Natural killer cell treated with Interleukin-12 subunit alpha and Interleukin-12 subunit beta and Interleukin-15 and Interleukin-18, amount 100 ng/mL, for 72 hours (primary cell): ENCODE results near the gene PDE4B. TPM values are rescaled to one million over a fixed set of nuclear protein-coding genes. Genes with fewer than 3 reads are reported as not detected.

Experiments used
- ATAC-seq, 2 donors: fragments of 150-1000 bp; cut with Tn5 transposase in 1 of 2; sonication (Bioruptor Pico), chemical (Tn5 transposase) in 1 of 2; 2 replicates each; pipeline ENCODE4 v1.10.0; 2021
- DNase-seq: peaks from one replicate; pipeline ENCODE4 v3.0.0; 2022; ENCODE audit warnings: low spot score
- H3K27ac Mint-ChIP-seq, 2 donors: 1 replicate in 1 of 2; 2 replicates in 1 of 2; pipeline ENCODE4 v1.8.0; 2022; ENCODE audit warnings: mixed read lengths in 2 of 2, mild to moderate bottlenecking in 1 of 2, moderate library complexity in 1 of 2
- H3K27me3 Mint-ChIP-seq, 2 donors: 1 replicate in 1 of 2; 2 replicates in 1 of 2; pipeline ENCODE4 v1.8.0; 2022; ENCODE audit warnings: mixed read lengths in 2 of 2
- H3K36me3 Mint-ChIP-seq: one replicate; pipeline ENCODE4 v1.8.0; 2022; ENCODE audit warnings: mixed read lengths
- H3K4me1 Mint-ChIP-seq, 2 donors: 1 replicate in 1 of 2; 2 replicates in 1 of 2; pipeline ENCODE4 v1.8.0; 2022; ENCODE audit warnings: low read depth in 2 of 2, mixed read lengths in 2 of 2, mild to moderate bottlenecking in 1 of 2
- H3K4me3 Mint-ChIP-seq: one replicate; pipeline ENCODE4 v1.8.0; 2022; ENCODE audit warnings: mixed read lengths
- H3K9me3 Mint-ChIP-seq: 2 replicates; pipeline ENCODE4 v1.8.0; 2022; ENCODE audit warnings: mixed read lengths
- total RNA-seq, 2 donors: library from RNA; stranded (reverse); gene quantifications; one replicate each; pipeline ENCODE4 v1.2.3, GENCODE V29; 2022

Gene PDE4B
- total RNA-seq, 2 donors from 2014 or later = 83.8 to 136 TPM

DNA sequence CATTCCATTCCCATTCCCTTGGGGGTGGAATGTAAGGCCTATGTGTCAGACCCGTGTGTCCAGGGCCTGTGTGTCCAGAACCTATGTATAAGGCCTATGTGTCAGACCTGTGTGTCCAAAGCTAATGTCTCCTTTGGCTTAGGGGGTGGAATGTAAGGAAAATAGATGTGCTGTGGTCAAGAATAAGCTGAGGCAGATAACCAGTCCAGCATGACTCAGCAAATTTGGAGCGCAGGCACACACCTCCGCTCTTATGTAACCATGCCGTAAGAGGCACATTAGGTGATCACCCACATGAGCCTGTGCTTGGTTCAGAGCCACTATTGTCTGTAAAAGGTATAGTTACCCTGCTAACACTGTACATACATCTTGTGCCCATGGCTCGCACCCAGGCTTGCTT, 590.5 kb downstream of the PDE4B start:
- no peak overlapping the region for H3K4me3 Mint-ChIP-seq
- peak in 1 of 2 donors; percentile 13 for ATAC-seq
- H3K4me1 Mint-ChIP-seq = peaks cover 9 to 18% of the 10 kb centered on the region in 2 donors
- no peaks in the 10 kb centered on the region for H3K27me3 Mint-ChIP-seq
- peaks cover 4% of the 10 kb centered on the region for H3K9me3 Mint-ChIP-seq
- peaks cover 26% of the 10 kb centered on the region for H3K36me3 Mint-ChIP-seq
- H3K27ac Mint-ChIP-seq = no peak overlapping the region
- no peak for DNase-seq

DNA sequence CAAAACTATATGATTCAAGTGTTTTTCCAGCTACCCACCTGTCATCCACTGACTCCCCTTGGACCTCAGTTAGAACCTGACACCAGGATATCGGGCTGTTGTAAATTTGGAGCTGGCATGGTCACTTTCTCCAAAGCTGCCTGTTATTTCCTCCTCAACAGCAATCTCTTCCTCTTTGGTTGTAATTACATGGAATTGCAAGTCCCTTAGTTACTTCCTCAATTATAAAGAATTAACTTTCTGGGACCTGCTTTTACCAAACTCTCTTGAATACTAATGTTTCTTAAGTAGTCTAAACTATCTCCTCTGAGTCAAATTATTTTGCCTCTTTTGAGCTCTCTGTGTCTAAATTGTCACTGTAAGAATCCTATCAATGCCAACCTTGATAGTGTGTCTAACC, 590.9 kb downstream of the PDE4B start:
- DNase-seq (no peak), ATAC-seq (no peak)
- Mint-ChIP-seq H3K4me1 (peaks cover 9 to 18% of the 10 kb centered on the region in 2 donors), H3K9me3 (peaks cover 6% of the 10 kb centered on the region), H3K36me3 (peaks cover 26% of the 10 kb centered on the region), H3K27ac (peak overlapping the region in 1 of 2 donors; percentile 5), H3K27me3 (no peaks in the 10 kb centered on the region), H3K4me3 (no peak overlapping the region)

DNA sequence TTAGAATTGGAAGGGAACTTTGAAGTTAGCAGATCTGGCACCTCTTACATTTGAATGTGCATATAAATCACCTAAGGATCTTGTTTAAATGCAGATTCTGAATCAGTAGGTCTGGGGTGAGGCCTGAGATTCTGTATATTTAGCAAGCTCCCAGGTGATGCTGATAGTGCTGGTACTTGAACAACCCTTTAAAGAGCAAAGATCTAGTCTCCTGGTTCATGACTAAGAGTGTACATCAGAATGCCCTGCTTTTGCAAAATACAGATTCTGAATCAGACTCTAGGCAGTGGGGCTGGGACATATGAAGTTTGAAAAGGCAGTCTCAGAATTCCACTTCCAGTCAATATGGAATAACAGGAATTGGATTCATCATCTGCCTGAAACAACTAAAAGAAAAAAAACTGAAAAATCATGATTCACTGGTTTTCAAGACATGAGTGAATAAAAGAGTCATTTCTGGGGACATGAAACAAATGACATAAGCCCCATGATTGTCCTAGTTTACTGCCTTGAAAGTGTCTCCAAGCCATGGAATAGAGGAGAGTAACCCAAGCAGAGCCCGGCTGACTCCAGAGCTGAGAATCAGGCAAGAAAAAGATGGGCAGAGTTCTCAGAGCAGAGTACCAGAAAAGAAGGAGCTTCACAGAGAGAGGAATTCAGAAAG, 591.7 kb downstream of the PDE4B start:
- Mint-ChIP-seq H3K27me3 (no peaks in the 10 kb centered on the region), H3K9me3 (peaks cover 6% of the 10 kb centered on the region), H3K27ac (peak overlapping the region in 1 of 2 donors; percentile 5), H3K4me1 (peaks cover 9 to 15% of the 10 kb centered on the region in 2 donors), H3K36me3 (peaks cover 25% of the 10 kb centered on the region), H3K4me3 (no peak overlapping the region)
- no peak for DNase-seq
- ATAC-seq = no peak

DNA sequence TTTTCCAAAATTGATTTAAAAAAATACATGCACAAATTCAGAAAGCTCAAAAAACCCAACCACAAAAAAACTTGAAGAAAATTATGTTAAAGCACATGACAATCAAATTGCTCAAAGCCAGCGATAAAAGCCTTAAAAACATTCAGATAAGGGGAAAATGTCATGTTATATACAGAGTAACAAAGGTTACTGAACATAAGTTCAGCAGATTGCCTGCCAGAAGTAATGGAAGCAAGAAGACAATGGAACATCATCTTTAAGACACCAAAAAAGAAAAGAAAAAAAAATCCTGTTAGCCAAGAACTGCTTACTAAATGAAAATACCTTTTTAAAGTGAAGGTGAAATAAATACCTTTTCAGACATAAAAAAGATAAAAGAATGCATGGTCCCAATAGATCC, 594.0 kb downstream of the PDE4B start:
- Mint-ChIP-seq H3K27ac (no peak overlapping the region), H3K4me1 (peaks cover 0 to 8% of the 10 kb centered on the region in 2 donors), H3K9me3 (peaks cover 10% of the 10 kb centered on the region), H3K27me3 (no peaks in the 10 kb centered on the region), H3K4me3 (no peak overlapping the region), H3K36me3 (peaks cover 28% of the 10 kb centered on the region)
- DNase-seq (no peak), ATAC-seq (no peak)

DNA sequence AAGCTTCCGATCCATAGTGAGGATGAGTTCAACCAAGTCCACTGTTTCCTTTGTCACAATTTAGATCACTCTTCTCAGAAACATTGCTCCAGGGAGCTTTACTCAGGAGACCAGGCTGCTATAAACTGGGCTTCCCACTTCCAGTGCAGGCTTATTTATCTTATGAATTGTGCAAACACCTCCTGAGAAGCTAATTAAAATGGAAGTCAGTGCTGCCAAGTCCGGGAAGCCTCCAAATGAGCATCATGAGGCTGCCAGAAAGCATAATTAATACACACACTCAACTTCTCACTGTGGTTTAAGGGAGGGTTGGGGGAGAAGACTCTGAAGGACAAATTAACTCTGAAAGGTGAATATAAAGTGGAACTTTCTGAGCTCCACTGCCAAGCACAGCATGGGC, 596.2 kb downstream of the PDE4B start:
- Mint-ChIP-seq H3K4me3 (no peak overlapping the region), H3K27ac (no peak overlapping the region), H3K9me3 (peaks cover 13% of the 10 kb centered on the region), H3K4me1 (peaks cover 0 to 4% of the 10 kb centered on the region in 2 donors), H3K27me3 (no peaks in the 10 kb centered on the region), H3K36me3 (peaks cover 24% of the 10 kb centered on the region)
- ATAC-seq = no peak
- no peak for DNase-seq

DNA sequence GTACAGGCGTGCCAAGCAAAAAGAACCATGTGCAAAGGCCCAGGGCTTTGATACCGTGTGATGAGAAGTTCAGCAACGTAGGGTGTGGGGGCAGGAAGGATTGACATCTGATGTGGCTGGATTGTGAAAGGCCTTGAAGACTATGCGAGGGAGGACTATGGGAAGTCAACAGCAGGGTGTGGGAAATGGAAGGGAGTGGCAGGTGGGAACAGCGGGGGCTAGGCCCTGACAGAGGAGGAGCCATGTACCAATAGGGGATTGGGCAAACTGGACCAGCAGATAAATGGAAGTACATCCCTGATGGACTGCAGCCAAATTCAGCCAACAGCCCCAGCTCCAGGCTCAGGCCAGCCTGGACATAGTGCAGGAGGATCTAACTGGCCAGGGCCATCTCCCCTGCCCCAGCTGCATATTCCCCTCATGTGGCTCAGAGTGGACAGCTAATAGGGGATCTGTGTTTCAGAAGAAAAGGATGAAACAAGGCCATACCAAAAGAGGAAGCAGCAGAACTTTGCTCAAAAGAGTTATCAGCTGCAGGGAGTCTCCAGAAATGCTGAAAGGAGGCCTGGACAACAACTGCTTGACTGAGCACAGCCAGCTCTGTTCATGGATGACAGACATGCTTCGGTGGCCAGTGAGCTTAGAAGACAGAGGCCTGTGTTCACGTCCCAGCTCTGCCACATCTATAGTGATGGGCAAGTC, 601.0 kb downstream of the PDE4B start:
- H3K4me3 Mint-ChIP-seq = no peak overlapping the region
- H3K9me3 Mint-ChIP-seq = peaks cover 10% of the 10 kb centered on the region
- ATAC-seq = no peak
- no peak overlapping the region for H3K27ac Mint-ChIP-seq
- peaks cover 9% of the 10 kb centered on the region for H3K36me3 Mint-ChIP-seq
- H3K4me1 Mint-ChIP-seq = peaks cover 18 to 23% of the 10 kb centered on the region in 2 donors
- no peak for DNase-seq
- H3K27me3 Mint-ChIP-seq = peaks cover 0 to 6% of the 10 kb centered on the region in 2 donors

DNA sequence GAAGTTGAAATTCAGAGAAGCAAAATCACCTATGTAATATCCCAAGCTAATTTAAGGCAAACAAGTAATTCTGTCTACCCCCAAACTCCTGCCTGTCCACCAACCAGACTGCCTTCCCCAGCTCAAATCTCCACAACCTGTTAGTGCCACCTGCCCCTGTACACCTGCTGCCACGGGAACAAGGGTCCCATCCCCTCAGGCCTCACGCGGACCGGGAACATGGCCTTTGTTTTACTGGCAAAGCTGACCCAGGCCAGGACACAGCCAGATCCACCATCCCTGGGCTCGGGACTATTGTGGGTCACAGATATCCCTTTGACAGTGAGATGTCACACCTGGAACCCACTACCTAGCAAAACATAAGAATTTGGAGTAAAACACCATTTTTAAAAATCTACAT, 601.9 kb downstream of the PDE4B start:
- H3K27me3 Mint-ChIP-seq = peaks cover 0 to 7% of the 10 kb centered on the region in 2 donors
- no peak overlapping the region for H3K4me3 Mint-ChIP-seq
- peaks cover 7% of the 10 kb centered on the region for H3K36me3 Mint-ChIP-seq
- peak overlapping the region in 1 of 2 donors; percentile 40 for H3K27ac Mint-ChIP-seq
- no peak for DNase-seq
- H3K9me3 Mint-ChIP-seq = peaks cover 8% of the 10 kb centered on the region
- peaks cover 21 to 22% of the 10 kb centered on the region in 2 donors for H3K4me1 Mint-ChIP-seq
- ATAC-seq = no peak

DNA sequence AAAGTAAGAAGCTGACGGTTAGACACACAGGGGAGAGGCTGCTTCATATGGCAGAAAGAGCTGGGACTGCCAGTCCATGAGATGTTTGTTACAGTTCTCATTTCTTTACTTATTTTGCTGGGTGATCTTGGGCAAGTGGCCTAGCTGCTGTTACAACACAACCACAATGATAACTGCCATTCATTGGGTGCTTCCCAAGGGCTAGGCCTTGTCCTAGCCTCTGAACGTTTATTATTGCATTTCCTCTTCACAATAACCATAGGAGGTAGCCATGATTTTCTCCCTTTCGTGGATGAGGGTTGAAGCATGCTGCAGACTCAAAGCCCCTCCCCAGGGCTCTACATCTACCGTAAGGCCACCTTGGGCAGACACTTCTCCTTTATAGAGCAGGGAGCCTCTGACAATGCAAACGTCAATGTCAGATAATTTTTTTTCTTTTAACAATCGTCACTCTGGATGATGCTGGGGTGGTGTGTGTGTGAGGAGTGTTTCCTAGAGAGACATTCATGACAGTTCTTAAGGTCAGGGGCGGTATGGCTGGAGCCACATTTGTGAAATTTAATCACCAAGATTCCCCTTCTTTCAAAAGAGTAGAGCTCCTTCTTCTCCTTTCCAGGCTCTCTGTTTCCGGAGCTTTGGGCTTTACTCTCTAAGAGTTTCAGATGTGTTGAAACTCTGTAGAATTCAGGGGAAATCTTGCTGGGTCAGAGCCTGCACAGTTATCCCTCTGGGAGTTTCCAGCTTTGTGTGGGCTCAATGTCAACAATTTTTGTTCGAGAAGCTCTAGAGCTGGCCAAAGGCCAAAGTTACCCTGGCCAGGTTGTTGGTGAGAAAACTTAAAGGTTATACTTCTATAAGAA, 602.7 kb downstream of the PDE4B start:
- DNase-seq (no peak), ATAC-seq (peak in 1 of 2 donors; percentile 49)
- Mint-ChIP-seq H3K4me1 (peaks cover 24 to 30% of the 10 kb centered on the region in 2 donors), H3K36me3 (peaks cover 4% of the 10 kb centered on the region), H3K9me3 (peaks cover 9% of the 10 kb centered on the region), H3K27me3 (peaks cover 3 to 7% of the 10 kb centered on the region in 2 donors), H3K27ac (peak overlapping the region; percentile 6 to 40), H3K4me3 (no peak overlapping the region)

DNA sequence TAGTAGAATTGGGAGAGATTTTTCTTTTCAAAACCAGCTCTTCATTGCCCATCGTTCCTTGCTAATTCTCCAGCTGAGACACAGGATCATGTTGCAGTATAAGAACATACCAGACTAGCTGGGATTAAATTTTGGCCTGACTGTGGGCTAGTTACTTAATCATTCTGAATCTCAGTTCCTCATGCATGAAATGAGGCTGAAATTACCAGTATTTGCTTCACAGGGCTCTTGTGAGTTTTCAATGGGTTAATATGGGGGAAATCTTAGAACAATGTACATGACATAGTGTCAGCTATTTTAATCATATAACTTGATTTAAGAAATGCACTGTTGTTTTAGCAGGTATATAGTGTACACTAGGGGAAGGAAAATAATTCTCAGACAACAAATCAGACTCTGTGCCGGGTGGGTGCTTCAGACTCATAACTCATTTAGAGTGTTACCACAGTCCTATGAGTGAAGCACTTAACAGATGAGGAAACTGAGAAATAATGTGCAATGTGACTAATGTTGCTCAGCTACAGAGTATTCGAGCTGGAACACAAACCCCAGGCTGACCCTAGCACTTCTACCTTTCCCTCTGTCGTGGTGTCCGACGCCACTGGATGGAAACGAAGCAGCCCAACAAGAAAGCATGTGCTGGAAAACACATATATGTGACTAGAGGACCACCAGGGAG, 603.7 kb downstream of the PDE4B start:
- Mint-ChIP-seq H3K36me3 (peaks cover 4% of the 10 kb centered on the region), H3K4me1 (peaks cover 29 to 38% of the 10 kb centered on the region in 2 donors), H3K27me3 (peaks cover 3 to 7% of the 10 kb centered on the region in 2 donors), H3K27ac (peak overlapping the region; percentile 6 to 9), H3K4me3 (no peak overlapping the region), H3K9me3 (peaks cover 9% of the 10 kb centered on the region)
- no peak for DNase-seq
- peak; percentile 66 to 77 for ATAC-seq

DNA sequence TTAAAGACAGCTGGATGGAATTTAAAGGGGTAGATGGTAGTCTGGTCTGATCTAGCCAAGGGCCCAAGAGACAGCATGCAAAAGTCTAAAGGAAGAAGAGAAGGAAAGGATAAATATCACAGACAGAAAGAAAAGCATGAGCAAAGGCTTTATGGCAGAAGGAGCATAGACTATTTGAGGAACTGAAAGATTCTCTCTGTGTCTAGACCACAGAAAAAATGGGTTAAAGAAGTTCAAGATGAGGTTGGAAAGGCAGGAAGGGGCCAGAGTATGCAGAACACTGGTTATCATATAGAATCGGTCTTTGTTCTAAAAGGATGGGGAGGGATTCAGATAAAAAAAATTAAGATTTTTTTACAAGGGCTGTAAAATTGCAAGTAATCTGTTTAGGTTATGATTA, 604.5 kb downstream of the PDE4B start:
- H3K36me3 Mint-ChIP-seq = peaks cover 4% of the 10 kb centered on the region
- no peak for DNase-seq
- peaks cover 3 to 7% of the 10 kb centered on the region in 2 donors for H3K27me3 Mint-ChIP-seq
- H3K27ac Mint-ChIP-seq = peak overlapping the region; percentile 6 to 9
- ATAC-seq = no peak
- H3K9me3 Mint-ChIP-seq = peaks cover 9% of the 10 kb centered on the region
- peaks cover 29 to 39% of the 10 kb centered on the region in 2 donors for H3K4me1 Mint-ChIP-seq
- no peak overlapping the region for H3K4me3 Mint-ChIP-seq

DNA sequence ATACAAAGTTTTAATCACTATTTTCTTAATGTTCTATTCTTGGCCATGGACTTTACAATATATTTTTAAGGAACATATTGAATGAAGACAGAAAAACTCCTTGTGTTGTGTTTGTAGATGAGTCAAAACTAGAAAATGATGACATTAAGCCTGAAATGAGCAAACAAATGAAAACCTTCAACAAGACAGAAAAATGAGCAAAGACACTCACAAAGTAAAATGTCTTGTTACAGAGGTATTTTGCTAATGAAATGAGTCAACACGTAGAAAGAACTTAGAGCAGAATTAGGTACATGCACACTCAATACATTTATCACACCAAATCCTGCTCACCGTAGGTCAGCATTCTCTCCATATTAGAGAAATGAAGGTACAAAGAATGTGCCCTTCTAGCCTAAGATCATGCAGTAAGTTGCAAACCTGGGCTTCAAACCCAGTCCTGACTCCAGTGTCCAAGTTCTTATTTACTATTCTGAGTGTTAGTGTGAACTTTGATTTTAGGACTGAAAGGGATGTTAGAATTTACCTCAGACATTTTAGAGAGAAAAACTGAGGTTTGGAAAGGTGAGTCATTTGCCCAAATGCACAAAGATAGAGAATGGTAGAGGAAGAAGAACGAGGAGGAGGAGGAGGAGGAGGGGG, 607.3 kb downstream of the PDE4B start:
- H3K4me3 Mint-ChIP-seq = peak overlapping the region; percentile 74
- peaks cover 4% of the 10 kb centered on the region for H3K36me3 Mint-ChIP-seq
- ATAC-seq = peak; percentile 64 to 74

DNA sequence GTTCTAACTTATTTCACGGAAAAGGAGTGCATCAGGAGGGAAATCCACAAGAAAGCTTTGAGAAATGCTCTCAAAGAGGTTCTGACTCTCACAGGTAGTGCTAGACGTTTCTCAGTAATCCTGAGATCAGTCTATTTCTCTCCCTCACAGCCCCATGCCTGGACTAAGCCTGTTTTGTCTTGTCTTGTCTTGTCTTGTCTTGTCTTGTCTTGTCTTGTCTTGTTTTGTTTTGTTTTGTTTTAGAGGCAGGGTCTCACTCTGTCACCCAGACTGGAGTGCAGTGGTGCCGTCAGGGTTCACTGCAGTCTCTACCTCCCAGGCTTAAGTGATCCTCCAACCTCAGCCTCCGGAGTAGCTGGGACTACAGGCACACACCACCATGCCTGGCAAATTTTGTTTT, 608.0 kb downstream of the PDE4B start:
- no peak for DNase-seq
- Mint-ChIP-seq H3K4me1 (peaks cover 20 to 39% of the 10 kb centered on the region in 2 donors), H3K9me3 (peaks cover 5% of the 10 kb centered on the region), H3K4me3 (no peak overlapping the region), H3K36me3 (peaks cover 4% of the 10 kb centered on the region), H3K27ac (peak overlapping the region; percentile 71 to 75), H3K27me3 (peaks cover 3 to 7% of the 10 kb centered on the region in 2 donors)
- ATAC-seq = no peak

More for the DNA sequence above, 607.3 kb downstream of the PDE4B start:
- peak overlapping the region; percentile 71 to 75 for H3K27ac Mint-ChIP-seq
- peaks cover 27 to 39% of the 10 kb centered on the region in 2 donors for H3K4me1 Mint-ChIP-seq
- H3K27me3 Mint-ChIP-seq = peaks cover 3 to 7% of the 10 kb centered on the region in 2 donors
- DNase-seq = no peak
- H3K9me3 Mint-ChIP-seq = peaks cover 5% of the 10 kb centered on the region

DNA sequence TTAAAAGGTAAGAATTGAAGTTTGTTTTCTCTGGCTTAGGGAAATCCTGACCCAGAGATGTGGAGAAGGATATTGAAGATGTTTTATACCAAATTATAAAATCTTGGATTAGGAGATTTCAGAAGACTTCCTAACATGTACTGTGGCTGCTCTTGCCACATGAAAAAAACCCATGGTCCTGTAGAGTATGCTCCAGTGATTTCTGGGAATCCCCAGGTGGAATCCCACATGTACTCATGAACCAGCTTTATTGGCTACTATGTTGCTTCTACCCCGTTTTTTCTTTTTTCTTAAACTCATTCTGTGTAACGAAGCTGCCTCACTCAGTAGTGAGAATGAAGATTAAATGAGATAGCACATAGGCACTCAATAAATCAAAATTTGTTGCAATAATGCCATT, 608.5 kb downstream of the PDE4B start:
- Mint-ChIP-seq H3K27ac (peak overlapping the region; percentile 19 to 31), H3K9me3 (peaks cover 5% of the 10 kb centered on the region), H3K4me1 (peaks cover 19 to 38% of the 10 kb centered on the region in 2 donors), H3K4me3 (no peak overlapping the region), H3K36me3 (peaks cover 4% of the 10 kb centered on the region), H3K27me3 (peaks cover 3 to 7% of the 10 kb centered on the region in 2 donors)
- ATAC-seq = no peak
- DNase-seq = no peak
